H1 (cell line): ENCODE results near the gene SLC2A11. TPM values are rescaled to one million over a fixed set of nuclear protein-coding genes. Genes with fewer than 3 reads are reported as not detected.

ENCODE experiments used
- EZH2 ChIP-seq: fragments of 200-600 bp; sonication (generic); IDR thresholded peaks from 2 replicates; pipeline ENCODE4 v1.7.1; 2012; ENCODE audit warnings: low read depth, mild to moderate bottlenecking, moderate library complexity, low read length, inconsistent platforms; ENCODE audit not compliant: severe bottlenecking
- GABPA ChIP-seq: IDR thresholded peaks from 2 replicates; pipeline ENCODE4 v1.6.1; 2011; ENCODE audit warnings: mild to moderate bottlenecking, low read length, moderate library complexity, borderline replicate concordance; ENCODE audit not compliant: insufficient read depth
- NRF1 ChIP-seq: IDR thresholded peaks from 2 replicates; pipeline ENCODE4 v1.6.1; 2011; ENCODE audit warnings: mild to moderate bottlenecking, low read depth, low read length, improper control_type of control experiment
- POLR2A ChIP-seq, 2 experiments: IDR thresholded peaks; 1 replicate in 1 of 2; 2 replicates in 1 of 2; pipeline ENCODE4 v1.6.1; 2011; ENCODE audit warnings: low read depth in 2 of 2, low read length in 2 of 2, mild to moderate bottlenecking in 2 of 2; ENCODE audit errors: control extremely low read depth in 1 of 2
- POLR2AphosphoS5 ChIP-seq: IDR thresholded peaks from 2 replicates; pipeline ENCODE4 v1.6.1; 2011; ENCODE audit warnings: low read depth, low read length
- RNF2 ChIP-seq: fragments of 200-900, 300-1000 bp; sonication (generic); IDR thresholded peaks from 2 replicates; pipeline ENCODE4 v1.7.1; 2016; ENCODE audit warnings: borderline replicate concordance, low read depth, mild to moderate bottlenecking, antibody characterized with exemption, low read length; ENCODE audit not compliant: poor library complexity, severe bottlenecking; ENCODE audit errors: missing control alignments
- SIRT6 ChIP-seq: IDR thresholded peaks from one replicate; pipeline ENCODE4 v1.7.1; 2012; ENCODE audit warnings: low read length, inconsistent platforms
- SIX5 ChIP-seq: IDR thresholded peaks from 2 replicates; pipeline ENCODE4 v1.6.1; 2011; ENCODE audit warnings: mild to moderate bottlenecking, low read depth, low read length
- polyA plus RNA-seq, 7 experiments: library from polyadenylated mRNA; depleted of rRNA in 3 of 7; stranded (reverse) in 5 of 7; unstranded in 2 of 7; fragments of >200 nt in 5 of 7; fragments of 200-250 nt in 2 of 7; gene quantifications; 1 replicate in 5 of 7; 2 replicates in 1 of 7; 4 replicates in 1 of 7; pipeline versions ENCODE4 v1.2.1 to v1.2.3, GENCODE V29; 2011 to 2013; ENCODE audit warnings: missing spikeins in 2 of 7, mixed read lengths in 2 of 7
- total RNA-seq: library from RNA; stranded (reverse); fragmentation: NEBNext Ultra II Directional; extraction: Animal tissue kit (Norgen Biotek cat#: 25700); gene quantifications from 2 replicates; pipeline ENCODE4 v1.2.1, GENCODE V29; 2021

SLC2A11 gene
- total and polyA plus RNA-seq, 2 of the 8 experiments (the other 6 are each of a cell fraction or from before 2014, with no cell fraction given): 10.7 to 12.5 TPM

GRCh38 chr22:23836281-23836680 lies 21.4 kb upstream of the SLC2A11 start (continued):
- TF ChIP-seq RNF2 (no peak), GABPA (no peak), POLR2AphosphoS5 (no peak), NRF1 (no peak), EZH2 (no peak), SIRT6 (no peak), POLR2A (IDR thresholded peaks at IDR 0.05; ENCODE audit: control extremely low read depth in 1 of 2, low read depth in 2 of 2, low read length in 2 of 2) (no peak; a peak in 1 of 3 replicates), SIX5 (no peak)
